ENCODE data around the gene DUOX1.

GRCh38 chr15:45180201-45180600 lies 50.4 kb downstream of the DUOX1 start:
- TF ChIP-seq ZNF224 (CRISPR knock-in tag; IDR thresholded peaks at IDR 0.05) (no peak), MIER3 (CRISPR knock-in tag; IDR thresholded peaks at IDR 0.05; ENCODE audit: borderline replicate concordance) (no peak), PTBP1 (IDR thresholded peaks at IDR 0.05; ENCODE audit: low read depth, low read length, poor library complexity, severe bottlenecking) (no peak), NFYB (CRISPR knock-in tag; IDR thresholded peaks at IDR 0.05) (no peak), BRD4 (CRISPR knock-in tag; IDR thresholded peaks at IDR 0.05) (no peak), ZMAT3 (CRISPR knock-in tag; conservative IDR thresholded peaks at IDR 0.05) (no peak)
